Neuronal stem cell (in vitro differentiated cells): ENCODE results near the gene TMEM163.

Experiments used
- DNase-seq: peaks from one replicate; pipeline ENCODE4 v3.0.0-alpha.2; 2013; ENCODE audit warnings: low spot score
- H2AFZ ChIP-seq: one replicate; pipeline ENCODE4 v1.6.1; 2013; ENCODE audit warnings: mild to moderate bottlenecking, low read length, inconsistent platforms
- H2AK5ac ChIP-seq: 2 replicates; pipeline ENCODE4 v1.6.1; 2013; ENCODE audit warnings: low read depth, mild to moderate bottlenecking, inconsistent platforms, low read length, moderate library complexity, mixed read lengths
- H2BK120ac ChIP-seq: 2 replicates; pipeline ENCODE4 v1.6.1; 2013; ENCODE audit warnings: low read depth, mild to moderate bottlenecking, inconsistent platforms, low read length, moderate library complexity, mixed read lengths
- H2BK12ac ChIP-seq: one replicate; pipeline ENCODE4 v1.6.1; 2013; ENCODE audit warnings: low read length, inconsistent platforms
- H2BK15ac ChIP-seq: 2 replicates; pipeline ENCODE4 v1.6.1; 2013; ENCODE audit warnings: mild to moderate bottlenecking, low read length, inconsistent platforms, mixed read lengths
- H2BK5ac ChIP-seq: one replicate; pipeline ENCODE4 v1.6.1; 2013; ENCODE audit warnings: inconsistent platforms, mild to moderate bottlenecking, low read length, moderate library complexity
- H3K14ac ChIP-seq: one replicate; pipeline ENCODE4 v1.6.1; 2013; ENCODE audit warnings: low read length, inconsistent platforms
- H3K18ac ChIP-seq: 2 replicates; pipeline ENCODE4 v1.6.1; 2013; ENCODE audit warnings: low read length, inconsistent platforms
- H3K23ac ChIP-seq: 2 replicates; pipeline ENCODE4 v1.6.1; 2013; ENCODE audit warnings: low read depth, mild to moderate bottlenecking, mixed read lengths, low read length, inconsistent platforms; ENCODE audit not compliant: poor library complexity
- H3K27ac ChIP-seq: replicated peaks from 3 replicates; pipeline ENCODE4 v1.5.1; 2013; ENCODE audit warnings: low read length, inconsistent platforms
- H3K27me3 ChIP-seq, 3 experiments: 2 replicates each; pipeline ENCODE4 v1.6.1; 2013; ENCODE audit warnings: low read length in 3 of 3, mild to moderate bottlenecking in 2 of 3, inconsistent platforms in 1 of 3, low read depth in 1 of 3, mixed read lengths in 1 of 3, moderate library complexity in 1 of 3; ENCODE audit not compliant: control insufficient read depth in 3 of 3, insufficient read depth in 3 of 3
- H3K36me3 ChIP-seq, 2 donors: replicated peaks in 1 of 2; 2 replicates each; pipeline ENCODE4 v1.6.1; 2013; ENCODE audit warnings: low read length in 2 of 2; ENCODE audit not compliant: control insufficient read depth in 2 of 2, insufficient read depth in 2 of 2
- H3K4ac ChIP-seq: 2 replicates; pipeline ENCODE4 v1.6.1; 2013; ENCODE audit warnings: inconsistent platforms, mild to moderate bottlenecking, low read length, moderate library complexity
- H3K4me1 ChIP-seq, 2 donors: 1 replicate in 1 of 2; 2 replicates in 1 of 2; pipeline ENCODE4 v1.6.1; 2013; ENCODE audit warnings: low read length in 2 of 2, low read depth in 1 of 2; ENCODE audit not compliant: control insufficient read depth in 2 of 2, insufficient read depth in 1 of 2
- H3K4me2 ChIP-seq: one replicate; pipeline ENCODE4 v1.6.1; 2013; ENCODE audit warnings: mild to moderate bottlenecking, low read length, inconsistent platforms; ENCODE audit not compliant: insufficient read depth, poor library complexity, severe bottlenecking
- H3K4me3 ChIP-seq, 2 donors: 2 replicates each; pipeline ENCODE4 v1.5.1; 2013; ENCODE audit warnings: low read length in 2 of 2, mild to moderate bottlenecking in 2 of 2, inconsistent platforms in 1 of 2, moderate library complexity in 1 of 2
- H3K79me1 ChIP-seq: one replicate; pipeline ENCODE4 v1.6.1; 2013; ENCODE audit warnings: low read depth, mild to moderate bottlenecking, inconsistent platforms, low read length, moderate library complexity
- H3K9ac ChIP-seq: one replicate; pipeline ENCODE4 v1.6.1; 2013; ENCODE audit warnings: mild to moderate bottlenecking, low read depth, low read length, inconsistent platforms; ENCODE audit not compliant: poor library complexity
- H3K9me3 ChIP-seq, 2 donors: replicated peaks in 1 of 2; 2 replicates each; pipeline versions ENCODE3 to v1.6.1; 2013; ENCODE audit warnings: low read length in 2 of 2, mild to moderate bottlenecking in 2 of 2, inconsistent platforms in 1 of 2, low read depth in 1 of 2, mixed read lengths in 1 of 2, moderate library complexity in 1 of 2; ENCODE audit not compliant: control insufficient read depth in 2 of 2, insufficient read depth in 1 of 2
- H4K8ac ChIP-seq: one replicate; pipeline ENCODE4 v1.6.1; 2013; ENCODE audit warnings: low read depth, mild to moderate bottlenecking, inconsistent platforms, low read length, moderate library complexity
- H4K91ac ChIP-seq: one replicate; pipeline ENCODE4 v1.6.1; 2013; ENCODE audit warnings: low read length, low read depth, mild to moderate bottlenecking, inconsistent platforms; ENCODE audit not compliant: poor library complexity
- WGBS, 2 donors: extraction: QIAGEN DNeasy Blood & Tissue Kit; methylation state at CpG; one replicate each; pipeline ENCODE4 v1.1.7; 2013; ENCODE audit warnings: missing lambda C conversion rate in 2 of 2, mixed read lengths in 1 of 2; ENCODE audit not compliant: insufficient read length in 2 of 2, insufficient replicate concordance in 1 of 2; ENCODE audit errors: extremely low coverage in 2 of 2; 5-methylcytosine and 5-hydroxymethylcytosine counted together

Gene TMEM163

DNA sequence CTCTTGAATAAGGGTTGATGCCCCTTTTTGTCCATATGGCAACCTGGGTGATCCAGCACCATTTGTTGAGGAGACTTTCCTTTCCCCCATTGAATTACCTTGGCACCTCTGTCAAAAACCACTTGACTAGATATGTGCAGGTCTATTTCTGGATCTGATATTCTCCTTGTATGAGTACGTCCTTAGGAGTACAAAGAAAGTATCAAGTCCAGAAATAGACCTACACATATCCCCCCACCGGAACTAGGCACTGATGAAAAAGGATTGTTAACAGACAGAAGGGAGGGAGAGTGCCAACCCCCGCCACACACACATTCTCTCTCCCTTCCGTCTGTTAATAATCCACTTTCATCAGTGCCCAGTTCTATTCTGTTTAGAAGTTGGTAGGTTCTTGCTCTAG, 225.0 kb downstream of the TMEM163 start:
- Histone ChIP-seq H3K36me3 (no peaks in the 10 kb centered on the region), H4K8ac (no peak overlapping the region), H3K27ac (no peak overlapping the region), H3K14ac (no peak overlapping the region), H2BK120ac (no peak overlapping the region), H3K9ac (no peak overlapping the region), H2BK5ac (no peak overlapping the region), H4K91ac (no peak overlapping the region), H3K4me2 (no peak overlapping the region), H2AK5ac (no peak overlapping the region), H2BK15ac (no peak overlapping the region), H3K4me3 (no peak overlapping the region), H3K23ac (no peak overlapping the region), H3K27me3 (peaks cover 0 to 23% (median 0%) of the 10 kb centered on the region in 3 experiments), H2AFZ (no peak overlapping the region), H3K4ac (no peak overlapping the region), H3K79me1 (no peaks in the 10 kb centered on the region), H2BK12ac (no peak overlapping the region), H3K18ac (no peak overlapping the region), H3K4me1 (no peaks in the 10 kb centered on the region), H3K9me3 (no peaks in the 10 kb centered on the region)
- DNase-seq = no peak
- WGBS, 2 donors = no CpG with 5 or more reads among the region's 4 CpGs

DNA sequence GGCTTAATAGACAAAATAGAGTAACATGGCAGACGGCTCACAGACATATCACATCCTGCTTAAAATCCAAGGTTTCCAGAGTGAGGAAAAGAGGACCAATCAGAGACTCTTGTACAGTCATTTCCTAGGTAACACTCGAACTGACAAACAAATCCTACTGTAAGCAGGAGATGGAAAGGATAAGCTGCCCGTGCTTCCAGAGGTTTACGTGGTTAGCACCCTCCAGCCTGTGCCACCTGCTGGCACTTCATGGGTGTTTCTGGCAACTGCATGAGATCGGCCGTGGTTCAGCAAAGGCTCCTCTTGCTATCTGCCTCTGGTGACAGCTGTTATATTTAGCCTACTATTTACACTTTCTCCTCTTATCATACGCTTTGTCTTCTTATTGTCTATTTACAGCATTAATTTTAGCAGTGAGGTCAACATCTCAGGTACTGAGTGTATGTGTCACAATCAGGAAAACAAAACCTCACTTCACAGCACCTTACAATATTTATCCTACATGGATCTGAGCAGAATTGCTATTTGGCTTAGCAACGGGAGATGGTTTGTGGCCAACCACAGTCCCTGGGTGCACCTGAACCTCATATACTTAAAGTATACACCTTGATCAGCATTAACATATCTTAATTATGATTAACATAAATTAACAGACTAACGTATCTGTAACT, 226.9 kb downstream of the TMEM163 start:
- no peak overlapping the region for H2AK5ac ChIP-seq
- H3K27ac ChIP-seq = no peak overlapping the region
- no peaks in the 10 kb centered on the region for H3K36me3 ChIP-seq
- no peak overlapping the region for H4K8ac ChIP-seq
- no peak overlapping the region for H2BK12ac ChIP-seq
- H3K4ac ChIP-seq = no peak overlapping the region
- no peak overlapping the region for H3K18ac ChIP-seq
- H4K91ac ChIP-seq = no peak overlapping the region
- no peak overlapping the region for H3K9ac ChIP-seq
- H2BK15ac ChIP-seq = no peak overlapping the region
- H3K27me3 ChIP-seq = peaks cover 0 to 26% (median 0%) of the 10 kb centered on the region in 3 experiments
- no peak overlapping the region for H2BK5ac ChIP-seq
- H3K4me1 ChIP-seq = no peaks in the 10 kb centered on the region
- no peak for DNase-seq
- H3K14ac ChIP-seq = no peak overlapping the region
- no peak overlapping the region for H2AFZ ChIP-seq
- no peak overlapping the region for H3K23ac ChIP-seq
- no peak overlapping the region for H2BK120ac ChIP-seq
- H3K9me3 ChIP-seq = no peaks in the 10 kb centered on the region
- H3K79me1 ChIP-seq = no peaks in the 10 kb centered on the region
- no CpG with 5 or more reads among the region's 9 CpGs for WGBS, 2 donors
- H3K4me3 ChIP-seq = no peak overlapping the region
- H3K4me2 ChIP-seq = no peak overlapping the region

DNA sequence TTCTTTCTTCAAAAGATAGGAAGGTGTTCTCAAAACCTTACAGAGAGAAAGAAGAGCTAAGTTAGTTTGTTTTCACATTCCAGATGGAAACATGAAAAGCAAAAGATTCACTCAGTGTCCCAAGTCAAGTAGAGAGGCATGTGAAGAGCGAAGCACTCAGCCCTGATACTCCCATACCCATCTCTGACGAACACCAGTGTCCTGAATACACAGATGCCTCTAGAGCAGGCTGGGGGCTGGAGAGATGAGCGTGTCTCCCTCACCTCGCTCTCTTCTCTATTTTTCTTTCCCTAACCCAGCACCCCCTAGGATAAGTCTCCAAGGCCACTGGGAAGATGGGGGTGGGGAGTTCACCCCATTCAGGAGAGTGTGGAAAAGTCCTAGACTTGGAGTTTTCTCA, 227.8 kb downstream of the TMEM163 start:
- Histone ChIP-seq H3K9me3 (no peaks in the 10 kb centered on the region), H3K4me3 (no peak overlapping the region), H3K36me3 (no peaks in the 10 kb centered on the region), H3K18ac (no peak overlapping the region), H2BK120ac (no peak overlapping the region), H2BK15ac (no peak overlapping the region), H4K91ac (no peak overlapping the region), H3K27me3 (peaks cover 0 to 34% (median 0%) of the 10 kb centered on the region in 3 experiments), H2BK5ac (no peak overlapping the region), H3K27ac (no peak overlapping the region), H3K4me1 (no peaks in the 10 kb centered on the region), H3K4me2 (no peak overlapping the region), H3K9ac (no peak overlapping the region), H2AFZ (no peak overlapping the region), H3K4ac (no peak overlapping the region), H3K23ac (no peak overlapping the region), H3K14ac (no peak overlapping the region), H4K8ac (no peak overlapping the region), H3K79me1 (no peaks in the 10 kb centered on the region), H2AK5ac (no peak overlapping the region), H2BK12ac (no peak overlapping the region)
- no peak for DNase-seq
- WGBS, 2 donors = no CpG with 5 or more reads among the region's 4 CpGs

DNA sequence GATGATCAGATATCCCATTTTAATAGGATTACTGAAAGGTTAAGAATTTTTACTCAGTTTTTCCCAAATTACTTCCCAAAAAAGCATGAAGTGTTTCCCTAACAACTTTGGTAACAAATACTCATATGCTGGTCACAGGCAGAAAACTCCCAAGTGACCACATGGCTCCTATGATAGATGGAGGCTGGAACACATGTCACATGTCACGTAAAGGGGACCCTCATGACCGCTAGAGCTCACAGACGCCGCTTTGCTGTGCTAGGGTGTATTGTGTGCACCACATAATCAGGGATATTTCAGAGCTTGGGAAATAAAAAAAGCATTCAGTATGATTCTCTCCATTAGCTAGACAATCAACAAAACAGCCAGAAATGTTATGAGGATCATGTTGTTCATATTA, 228.2 kb downstream of the TMEM163 start:
- no peak overlapping the region for H2BK5ac ChIP-seq
- no peak overlapping the region for H3K4me3 ChIP-seq
- H2BK15ac ChIP-seq = no peak overlapping the region
- no peak overlapping the region for H2AK5ac ChIP-seq
- no peak overlapping the region for H3K4ac ChIP-seq
- H3K23ac ChIP-seq = no peak overlapping the region
- H3K14ac ChIP-seq = no peak overlapping the region
- H4K91ac ChIP-seq = no peak overlapping the region
- no peak overlapping the region for H3K18ac ChIP-seq
- no peak overlapping the region for H4K8ac ChIP-seq
- H2BK12ac ChIP-seq = no peak overlapping the region
- H3K79me1 ChIP-seq = no peaks in the 10 kb centered on the region
- H2AFZ ChIP-seq = no peak overlapping the region
- H3K9ac ChIP-seq = no peak overlapping the region
- no peak overlapping the region for H3K27ac ChIP-seq
- H3K27me3 ChIP-seq = peaks cover 0 to 38% (median 0%) of the 10 kb centered on the region in 3 experiments
- no CpG with 5 or more reads among the region's 4 CpGs for WGBS, 2 donors
- no peak overlapping the region for H3K4me2 ChIP-seq
- H2BK120ac ChIP-seq = no peak overlapping the region
- no peaks in the 10 kb centered on the region for H3K36me3 ChIP-seq
- DNase-seq = no peak
- no peaks in the 10 kb centered on the region for H3K4me1 ChIP-seq
- no peaks in the 10 kb centered on the region for H3K9me3 ChIP-seq
